Stimulated activated CD4-positive, alpha-beta T cell treated with anti-CD3 and anti-CD28 coated beads, Interleukin-2, amount 100 ng/mL, for 48 hours (primary cell): ENCODE results near the gene ITPR1.

Experiments
- DNase-seq, 2 donors: peaks; one replicate each; pipeline ENCODE4 v3.0.0-alpha.2; 2020

ITPR1 gene

GRCh38 chr3:4726549-4726948 lies 233.4 kb downstream of the ITPR1 start:
- DNase-seq: no peak

DNA sequence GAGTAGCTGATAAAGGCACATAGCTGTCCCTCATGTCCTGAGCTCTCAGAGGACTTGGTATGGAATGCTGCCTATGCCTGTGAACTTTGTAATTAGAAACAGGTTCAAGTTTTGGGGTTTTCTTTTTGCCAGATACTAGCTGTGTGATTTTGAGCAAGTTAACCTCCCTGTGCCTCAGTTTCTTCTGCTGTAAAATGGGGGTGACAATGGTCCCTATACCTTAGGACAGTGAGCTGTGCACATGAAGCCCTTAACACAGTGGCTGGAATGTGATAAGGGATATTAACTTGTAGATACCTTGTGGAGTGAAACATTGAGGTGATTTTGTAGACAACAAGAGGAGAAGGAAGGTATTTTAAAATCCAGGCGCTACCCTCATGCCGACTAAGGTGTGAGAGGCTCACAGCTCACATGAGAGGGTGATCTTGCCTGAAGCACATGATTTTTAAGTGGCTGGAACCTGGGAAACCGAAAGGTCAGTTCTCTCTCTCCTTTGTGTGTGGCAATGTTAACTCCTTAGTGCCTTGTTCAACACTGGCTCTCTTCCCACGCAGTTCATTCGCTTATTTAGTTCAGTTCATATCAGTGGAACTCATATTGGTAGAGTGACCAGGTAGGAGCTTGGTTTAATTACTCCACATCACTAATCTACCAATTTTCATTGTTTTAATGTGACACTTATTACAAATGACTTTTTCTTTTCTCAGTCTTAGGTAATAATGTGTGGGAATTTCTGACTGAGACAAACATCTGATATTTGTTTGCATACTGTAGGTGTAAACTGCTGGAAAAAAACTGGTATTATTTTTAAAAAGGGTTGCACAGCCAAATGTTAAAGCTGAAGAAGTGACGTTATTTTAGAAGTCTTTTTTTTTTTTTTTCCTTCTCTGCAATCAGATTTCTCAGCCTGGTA lies 236.2 kb downstream of the ITPR1 start:
- no peak for DNase-seq

DNA sequence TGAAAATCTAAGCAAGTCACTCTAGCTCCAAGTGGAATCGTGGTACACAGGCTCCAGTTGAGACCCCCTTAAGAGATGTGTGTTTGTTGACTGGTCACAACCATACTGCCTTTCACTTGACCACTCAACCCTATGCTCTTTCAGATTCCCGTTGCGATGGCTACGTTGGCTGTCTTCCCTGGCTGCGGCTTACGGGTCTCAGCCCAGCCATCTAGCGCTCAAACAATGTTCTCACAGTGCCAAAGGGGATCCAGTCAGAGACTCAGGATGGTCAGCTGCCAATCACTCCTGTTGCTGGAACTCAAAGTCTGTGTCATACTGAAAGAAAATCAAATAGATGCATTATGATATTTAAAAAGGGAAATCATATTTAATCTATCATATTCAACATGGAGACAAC lies 237.6 kb downstream of the ITPR1 start:
- no peak for DNase-seq

- no peak for DNase-seq
Observed at GRCh38 chr3:4731543-4732111, 238.5 kb downstream of the ITPR1 start.

GRCh38 chr3:4732925-4733324 lies 239.8 kb downstream of the ITPR1 start:
- DNase-seq: no peak

- no peak for DNase-seq
Observed at GRCh38 chr3:4734454-4734853, 241.3 kb downstream of the ITPR1 start.

DNA sequence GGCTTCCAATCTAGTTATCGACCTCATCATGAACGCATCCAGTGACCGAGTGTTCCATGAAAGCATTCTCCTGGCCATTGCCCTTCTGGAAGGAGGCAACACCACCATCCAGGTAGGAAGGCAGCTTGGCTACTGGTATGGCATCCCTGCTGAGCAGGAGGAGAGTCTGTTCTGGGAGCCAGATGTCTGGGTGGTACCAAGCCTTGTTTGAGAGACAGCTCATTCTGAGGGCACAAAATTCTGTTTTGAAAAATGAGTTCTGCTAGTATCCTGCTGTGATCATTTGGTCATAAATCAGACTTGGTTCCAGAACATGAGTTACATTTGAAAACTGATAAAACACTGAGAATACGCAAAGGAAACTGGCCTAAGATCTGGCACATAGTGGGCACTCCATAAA lies 242.1 kb downstream of the ITPR1 start:
- no peak for DNase-seq

DNA sequence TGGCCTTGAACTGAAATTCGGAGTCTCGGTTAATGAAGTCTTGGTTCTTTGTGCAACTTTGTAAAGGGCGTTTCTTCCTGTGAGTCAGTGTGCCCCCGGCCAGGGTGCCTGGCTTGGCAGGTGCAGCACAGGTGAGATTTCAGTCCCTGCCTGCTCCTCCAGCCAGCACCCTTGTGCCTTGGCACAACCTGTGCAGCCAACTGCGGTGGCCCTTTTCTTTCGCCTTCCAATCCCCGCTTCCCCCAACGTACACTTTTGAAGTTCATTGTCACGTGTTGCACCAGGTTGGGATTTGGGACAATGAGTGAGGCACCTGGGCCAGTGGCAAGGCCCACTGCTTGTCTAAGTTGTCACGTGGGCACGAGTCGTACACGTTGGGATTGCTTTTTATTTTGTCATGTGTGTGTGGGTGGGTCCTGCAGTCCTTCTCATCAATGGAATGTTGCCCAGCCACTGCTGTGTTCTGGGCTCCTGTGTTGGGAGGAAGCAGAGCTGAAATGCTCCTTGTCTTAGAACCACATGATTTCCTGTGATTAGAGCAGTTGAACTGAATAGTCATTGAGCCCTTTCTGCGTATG lies 243.2 kb downstream of the ITPR1 start:
- DNase-seq: no peak

GRCh38 chr3:4738737-4739274 lies 245.7 kb downstream of the ITPR1 start:
- no peak for DNase-seq

- no peak for DNase-seq
Observed at GRCh38 chr3:4739289-4740236, 246.4 kb downstream of the ITPR1 start.

DNA sequence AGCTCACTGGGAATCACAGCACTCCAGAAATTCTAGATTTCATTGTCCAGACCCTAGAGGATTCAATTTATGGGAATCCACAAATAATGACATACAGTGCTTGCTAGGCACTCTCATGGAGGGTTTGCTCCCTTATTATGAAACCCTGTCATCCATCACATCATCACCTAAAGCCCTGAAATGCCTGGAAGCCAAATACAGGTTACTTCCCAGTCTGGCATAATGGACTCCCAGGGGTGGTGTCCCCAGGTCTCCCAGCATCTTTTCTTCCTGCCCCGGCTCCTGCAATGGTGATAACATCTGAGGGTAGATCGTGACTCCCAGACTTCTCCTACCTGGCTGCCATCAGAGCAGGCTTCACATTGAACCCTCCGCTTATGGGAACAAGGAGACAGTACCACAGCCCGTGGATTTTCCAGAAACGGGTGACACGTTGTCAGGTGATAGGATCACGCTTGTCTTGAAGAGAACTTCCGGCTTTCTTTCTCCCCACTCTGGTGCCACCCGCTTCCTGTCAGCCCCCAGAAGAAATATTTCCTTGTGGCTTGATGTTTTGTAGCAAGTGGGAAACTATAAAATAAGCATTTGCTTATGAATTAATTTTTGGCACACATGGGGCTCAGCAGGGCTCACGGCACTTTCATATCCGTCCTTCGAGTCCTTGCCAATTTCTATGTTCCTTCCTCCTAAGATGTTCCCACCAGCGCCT lies 247.4 kb downstream of the ITPR1 start:
- no peak for DNase-seq

- no peak for DNase-seq
Observed at GRCh38 chr3:4741106-4741403, 247.9 kb downstream of the ITPR1 start.

- no peak for DNase-seq
Observed at GRCh38 chr3:4741404-4742307, 248.5 kb downstream of the ITPR1 start.

GRCh38 chr3:4742359-4742758 lies 249.2 kb downstream of the ITPR1 start:
- no peak for DNase-seq

GRCh38 chr3:4743371-4743770 lies 250.2 kb downstream of the ITPR1 start:
- DNase-seq: no peak

DNA sequence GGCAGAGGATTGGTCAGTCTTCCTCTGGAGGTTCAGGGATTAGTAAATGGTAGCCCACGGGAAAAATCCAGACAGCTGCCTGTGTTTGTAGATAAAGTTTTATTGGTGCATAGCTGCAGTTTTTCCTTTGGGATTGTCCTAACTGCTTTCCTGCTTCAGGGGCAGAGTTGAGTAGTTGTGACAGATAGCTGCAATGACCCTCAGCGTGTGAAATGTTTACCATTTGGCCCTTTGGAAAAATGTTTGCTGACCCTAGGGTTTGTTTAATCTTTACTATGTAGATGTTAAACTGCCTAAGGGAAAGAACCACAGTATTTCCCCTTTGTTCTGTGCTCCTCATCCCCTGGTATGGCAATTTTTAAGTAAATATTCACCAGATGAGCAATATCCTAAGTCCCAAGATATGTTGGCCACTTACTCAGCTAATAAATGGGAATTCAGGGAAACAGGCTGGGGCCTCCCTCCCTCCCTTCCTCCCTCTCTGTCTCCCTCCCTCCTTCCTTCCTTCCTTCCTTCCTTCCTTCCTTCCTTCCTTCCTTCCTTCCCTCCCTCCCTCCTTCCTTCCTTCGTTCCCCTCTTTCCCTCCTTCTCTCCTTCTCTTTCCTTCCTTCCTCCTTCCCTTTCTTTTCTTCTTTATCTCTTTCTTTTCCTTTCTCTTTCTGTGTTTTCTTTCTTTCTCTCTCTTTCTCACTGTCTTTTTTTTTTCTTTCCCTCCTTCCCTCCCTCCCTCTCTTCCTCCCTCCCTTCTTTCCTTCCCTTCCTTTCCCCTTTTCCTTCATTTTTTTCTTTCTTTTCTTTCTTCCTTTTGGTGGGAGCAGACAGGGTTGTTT lies 251.5 kb downstream of the ITPR1 start:
- no peak for DNase-seq

- DNase-seq: no peak
Observed at GRCh38 chr3:4745235-4745610, 252.1 kb downstream of the ITPR1 start.

DNA sequence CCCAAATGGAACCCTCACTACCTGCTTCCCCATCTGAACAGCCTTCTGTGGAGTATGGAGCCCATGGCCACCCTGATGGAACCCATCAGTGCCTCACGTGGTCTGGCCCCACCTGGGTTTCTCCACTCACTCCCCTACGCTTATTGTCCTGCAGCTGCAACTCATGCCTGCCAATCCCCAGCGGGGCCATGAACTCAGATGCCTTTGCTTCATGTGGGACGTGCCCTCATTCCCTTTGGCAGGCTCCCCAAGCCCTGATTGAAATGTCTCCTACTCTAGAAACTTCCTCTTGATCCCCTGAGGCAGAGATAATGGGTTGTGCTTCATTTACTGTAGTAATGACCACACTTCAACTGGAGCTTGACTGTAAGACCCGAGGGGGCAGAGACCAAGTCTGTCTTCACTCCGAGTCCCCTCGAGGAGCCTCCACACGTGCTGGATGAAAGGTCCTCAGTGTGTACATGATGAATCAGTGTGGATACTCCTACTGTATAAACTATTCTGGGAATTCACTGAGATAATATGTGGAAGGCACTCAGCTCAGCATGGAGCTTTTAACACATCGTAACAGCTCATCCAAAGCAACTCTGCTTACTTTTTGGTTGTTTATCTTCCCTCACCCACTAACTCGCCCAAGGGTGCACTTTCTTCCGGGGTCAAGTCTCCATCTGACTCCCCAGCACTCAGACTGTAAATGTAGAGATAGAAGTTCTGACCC lies 253.3 kb downstream of the ITPR1 start:
- no peak for DNase-seq

DNA sequence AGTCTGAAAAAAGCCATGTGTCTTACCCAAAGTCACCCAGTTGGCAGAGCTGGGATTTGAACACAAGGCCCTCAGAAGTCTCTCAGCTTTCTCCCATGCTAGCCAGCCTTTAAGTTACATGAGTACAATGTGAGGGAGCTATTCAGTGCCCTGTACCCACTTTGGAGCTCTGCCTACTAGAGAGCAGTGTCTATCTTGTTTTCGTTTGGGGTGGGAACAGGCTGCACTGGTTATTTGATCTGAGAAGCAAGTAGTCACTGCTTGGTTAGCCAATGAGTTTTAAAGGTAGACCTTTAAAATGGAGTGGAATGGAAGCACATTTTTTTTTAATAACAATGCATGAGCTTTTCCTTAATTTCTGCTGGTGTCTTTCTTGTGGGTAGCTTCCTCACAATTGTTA lies 255.0 kb downstream of the ITPR1 start:
- no peak for DNase-seq
